Measurements from ENCODE around the gene POU2AF1. TPM values are rescaled to one million over a fixed set of nuclear protein-coding genes. Genes with fewer than 3 reads are reported as not detected.

Gene POU2AF1
- total RNA-seq, 1 experiment from 2014 or later, result not detected

GRCh38 chr11:111354601-111354891 lies 24.5 kb downstream of the POU2AF1 start:
- Histone ChIP-seq H3K4me2 (ENCODE audit: low read length) (no peak overlapping the region), H3K9me2 (replicated peaks; ENCODE audit: low read length) (no peaks in the 10 kb centered on the region), H3K4me3 (ENCODE audit: low read length) (no peak overlapping the region), H3K4me1 (ENCODE audit: insufficient read depth, low read length) (no peaks in the 10 kb centered on the region), H2AFZ (ENCODE audit: low read length) (no peak overlapping the region), H3K27me3 (ENCODE audit: low read length) (peaks cover 44% of the 10 kb centered on the region), H3K27ac (ENCODE audit: low read length) (no peak overlapping the region), H3K9me3 (ENCODE audit: low read length) (no peaks in the 10 kb centered on the region), H3K36me3 (ENCODE audit: low read depth, low read length) (no peaks in the 10 kb centered on the region), H3K9ac (ENCODE audit: low read length) (no peak overlapping the region), H4K20me1 (ENCODE audit: low read length) (no peaks in the 10 kb centered on the region), H3K79me2 (ENCODE audit: low read length) (no peaks in the 10 kb centered on the region), H3F3A (ENCODE audit: low read length, unreplicated experiment) (no peaks in the 10 kb centered on the region)
- ChIA-PET CTCF (no interaction called here), POLR2A (ENCODE audit: unreplicated experiment) (interaction anchor here (0.5 kb wide), 1 partner anchor 30 kb away, joined by 3 read pairs; no protein-coding TSS in a partner anchor)
- DNase-seq (no peak), ATAC-seq (no peak)
- intact Hi-C loops (cut with micrococcal nuclease), result no loop called here
- no TSS peak for BruUV-seq (replicated peaks)
- TF ChIP-seq CTCF (conservative IDR thresholded peaks at IDR 0.05; ENCODE audit: low read depth, low read length) (no peak), EZH2 (IDR thresholded peaks at IDR 0.05; ENCODE audit: low read length, unreplicated experiment) (no peak), EZH2phosphoT487 (IDR thresholded peaks at IDR 0.05; ENCODE audit: borderline replicate concordance, low read length) (no peak)

- H3K36me3 ChIP-seq (ENCODE audit: low read depth, low read length), result no peaks in the 10 kb centered on the region
- ChIA-PET CTCF (no interaction called here), POLR2A (ENCODE audit: unreplicated experiment) (no interaction called here)
- intact Hi-C loops (cut with micrococcal nuclease), result no loop called here
- H3K79me2 ChIP-seq (ENCODE audit: low read length), result no peaks in the 10 kb centered on the region
- no peak overlapping the region for H2AFZ ChIP-seq (ENCODE audit: low read length)
- H3K27me3 ChIP-seq (ENCODE audit: low read length), result peaks cover 45% of the 10 kb centered on the region
- no peak for TF ChIP-seq EZH2 (IDR thresholded peaks at IDR 0.05; ENCODE audit: low read length, unreplicated experiment)
- no peak for TF ChIP-seq CTCF (conservative IDR thresholded peaks at IDR 0.05; ENCODE audit: low read depth, low read length)
- TF ChIP-seq EZH2phosphoT487 (IDR thresholded peaks at IDR 0.05; ENCODE audit: borderline replicate concordance, low read length), result no peak
- no peaks in the 10 kb centered on the region for H3K9me2 ChIP-seq (replicated peaks; ENCODE audit: low read length)
- ATAC-seq (no peak), DNase-seq (no peak)
- H3K27ac ChIP-seq (ENCODE audit: low read length), result no peak overlapping the region
- no peaks in the 10 kb centered on the region for H3K4me1 ChIP-seq (ENCODE audit: insufficient read depth, low read length)
- H3K4me3 ChIP-seq (ENCODE audit: low read length), result no peak overlapping the region
- H3K4me2 ChIP-seq (ENCODE audit: low read length), result no peak overlapping the region
- no peak overlapping the region for H3K9ac ChIP-seq (ENCODE audit: low read length)
- H3F3A ChIP-seq (ENCODE audit: low read length, unreplicated experiment), result no peaks in the 10 kb centered on the region
- no TSS peak for BruUV-seq (replicated peaks)
- no peaks in the 10 kb centered on the region for H3K9me3 ChIP-seq (ENCODE audit: low read length)
- H4K20me1 ChIP-seq (ENCODE audit: low read length), result no peaks in the 10 kb centered on the region
These were observed 25.1 kb downstream of the POU2AF1 start for GRCh38 chr11:111353776-111354600.

GRCh38 chr11:111352935-111353710 lies 26.0 kb downstream of the POU2AF1 start:
- no peak for DNase-seq
- Histone ChIP-seq H3K27ac (ENCODE audit: low read length) (no peak overlapping the region), H3K9me3 (ENCODE audit: low read length) (no peaks in the 10 kb centered on the region), H3F3A (ENCODE audit: low read length, unreplicated experiment) (no peaks in the 10 kb centered on the region), H2AFZ (ENCODE audit: low read length) (no peak overlapping the region), H3K4me2 (ENCODE audit: low read length) (no peak overlapping the region), H3K79me2 (ENCODE audit: low read length) (no peaks in the 10 kb centered on the region), H3K4me3 (ENCODE audit: low read length) (no peak overlapping the region), H3K36me3 (ENCODE audit: low read depth, low read length) (no peaks in the 10 kb centered on the region), H3K27me3 (ENCODE audit: low read length) (peaks cover 45% of the 10 kb centered on the region), H3K4me1 (ENCODE audit: insufficient read depth, low read length) (no peaks in the 10 kb centered on the region), H3K9ac (ENCODE audit: low read length) (no peak overlapping the region), H4K20me1 (ENCODE audit: low read length) (no peaks in the 10 kb centered on the region), H3K9me2 (replicated peaks; ENCODE audit: low read length) (no peaks in the 10 kb centered on the region)
- BruUV-seq (replicated peaks), result no TSS peak
- ChIA-PET POLR2A (ENCODE audit: unreplicated experiment) (no interaction called here), CTCF (no interaction called here)
- no peak for ATAC-seq
- intact Hi-C loops (cut with micrococcal nuclease), result no loop called here
- TF ChIP-seq CTCF (conservative IDR thresholded peaks at IDR 0.05; ENCODE audit: low read depth, low read length) (no peak), EZH2phosphoT487 (IDR thresholded peaks at IDR 0.05; ENCODE audit: borderline replicate concordance, low read length) (no peak), EZH2 (IDR thresholded peaks at IDR 0.05; ENCODE audit: low read length, unreplicated experiment) (no peak)

Data from PC-3 (cell line).